ENCODE results near the gene CYP1B1.

The CYP1B1 gene

GRCh38 chr2:38079116-38080052 lies 3.4 kb upstream of the CYP1B1 start:
- H3K9me3 ChIP-seq (ENCODE audit: control insufficient read depth, low read length) = no peaks in the 10 kb centered on the region
- no peak overlapping the region for H2AFZ ChIP-seq
- H3K27ac ChIP-seq = no peak overlapping the region
- no peak overlapping the region for H3K4me3 ChIP-seq (ENCODE audit: low read depth, low read length)
- H3K79me2 ChIP-seq = no peaks in the 10 kb centered on the region
- H3K36me3 ChIP-seq (ENCODE audit: control insufficient read depth, insufficient read depth, low read length) = no peaks in the 10 kb centered on the region
- H3K4me2 ChIP-seq (ENCODE audit: low read length) = no peak overlapping the region
- H3K9ac ChIP-seq = no peak overlapping the region
- H3K4me1 ChIP-seq = no peaks in the 10 kb centered on the region
- peaks cover 12% of the 10 kb centered on the region for H3K27me3 ChIP-seq (ENCODE audit: control insufficient read depth, insufficient read depth, low read length)
- TF ChIP-seq CTCF (IDR thresholded peaks at IDR 0.05) = no peak

- H3K36me3 ChIP-seq (ENCODE audit: control insufficient read depth, insufficient read depth, low read length) = no peaks in the 10 kb centered on the region
- no peak overlapping the region for H3K9ac ChIP-seq
- no peak overlapping the region for H2AFZ ChIP-seq
- no peak for TF ChIP-seq CTCF (IDR thresholded peaks at IDR 0.05)
- peaks cover 12% of the 10 kb centered on the region for H3K27me3 ChIP-seq (ENCODE audit: control insufficient read depth, insufficient read depth, low read length)
- no peaks in the 10 kb centered on the region for H3K79me2 ChIP-seq
- H3K9me3 ChIP-seq (ENCODE audit: control insufficient read depth, low read length) = no peaks in the 10 kb centered on the region
- no peaks in the 10 kb centered on the region for H3K4me1 ChIP-seq
- peak overlapping the region; percentile 81 for H3K4me2 ChIP-seq (ENCODE audit: low read length)
- no peak overlapping the region for H3K4me3 ChIP-seq (ENCODE audit: low read depth, low read length)
- H3K27ac ChIP-seq = no peak overlapping the region
Measured at GRCh38 chr2:38077431-38077769, 1.4 kb upstream of the CYP1B1 start.

GRCh38 chr2:38076710-38077430 lies 919 bp upstream of the CYP1B1 start:
- no peak for TF ChIP-seq CTCF (IDR thresholded peaks at IDR 0.05)
- peak overlapping the region; percentile 81 for H3K4me2 ChIP-seq (ENCODE audit: low read length)
- no peaks in the 10 kb centered on the region for H3K4me1 ChIP-seq
- peak overlapping the region; percentile 22 for H2AFZ ChIP-seq
- H3K4me3 ChIP-seq (ENCODE audit: low read depth, low read length) = peak overlapping the region; percentile 42
- no peaks in the 10 kb centered on the region for H3K79me2 ChIP-seq
- no peak overlapping the region for H3K9ac ChIP-seq
- H3K27me3 ChIP-seq (ENCODE audit: control insufficient read depth, insufficient read depth, low read length) = peaks cover 12% of the 10 kb centered on the region
- H3K9me3 ChIP-seq (ENCODE audit: control insufficient read depth, low read length) = no peaks in the 10 kb centered on the region
- H3K36me3 ChIP-seq (ENCODE audit: control insufficient read depth, insufficient read depth, low read length) = no peaks in the 10 kb centered on the region
- H3K27ac ChIP-seq = no peak overlapping the region

GRCh38 chr2:38076152-38076709 lies 280 bp upstream of the CYP1B1 start:
- Histone ChIP-seq H3K9ac (no peak overlapping the region), H3K4me3 (ENCODE audit: low read depth, low read length) (peak overlapping the region; percentile 42), H3K36me3 (ENCODE audit: control insufficient read depth, insufficient read depth, low read length) (no peaks in the 10 kb centered on the region), H3K79me2 (no peaks in the 10 kb centered on the region), H3K4me2 (ENCODE audit: low read length) (peak overlapping the region; percentile 81), H3K9me3 (ENCODE audit: control insufficient read depth, low read length) (no peaks in the 10 kb centered on the region), H2AFZ (peak overlapping the region; percentile 22), H3K27me3 (ENCODE audit: control insufficient read depth, insufficient read depth, low read length) (peaks cover 12% of the 10 kb centered on the region), H3K27ac (no peak overlapping the region), H3K4me1 (no peaks in the 10 kb centered on the region)
- TF ChIP-seq CTCF (IDR thresholded peaks at IDR 0.05) = no peak

Data from parathyroid adenoma (tissue), 2 donors.